ENCODE measurements around the gene MRPS15.

MRPS15 gene

GRCh38 chr1:36414384-36414783, 49.8 kb downstream of the MRPS15 start:
- no peak overlapping the region for H2BK5ac ChIP-seq (ENCODE audit: low read depth, low read length, poor library complexity, severe bottlenecking)
- no peak overlapping the region for H2BK12ac ChIP-seq (ENCODE audit: low read length in 2 of 2)
- H3K27ac ChIP-seq (ENCODE audit: low read length, poor library complexity, severe bottlenecking): no peak overlapping the region
- H3K36me3 ChIP-seq (ENCODE audit: control insufficient read depth in 1 of 2, insufficient read depth in 2 of 2, low read depth in 1 of 2, low read length in 2 of 2): peaks cover 16 to 25% of the 10 kb centered on the region in 2 experiments
- H3K79me1 ChIP-seq (replicated peaks; ENCODE audit: low read length, poor library complexity, severe bottlenecking): peaks cover 1% of the 10 kb centered on the region
- H3K27me3 ChIP-seq (ENCODE audit: control insufficient read depth in 1 of 2, insufficient read depth in 1 of 2, low read length in 2 of 2): no peaks in the 10 kb centered on the region
- H4K8ac ChIP-seq (ENCODE audit: low read length): no peak overlapping the region
- no peak overlapping the region for H3K23ac ChIP-seq (ENCODE audit: low read length in 2 of 2)
- H3K14ac ChIP-seq (ENCODE audit: low read length in 2 of 2): no peak overlapping the region
- no peak overlapping the region for H2AK5ac ChIP-seq (ENCODE audit: low read length, severe bottlenecking)
- H3K9me3 ChIP-seq (ENCODE audit: control insufficient read depth, low read length): no peaks in the 10 kb centered on the region
- H2BK120ac ChIP-seq (ENCODE audit: low read depth, low read length): no peak overlapping the region
- H3K4me1 ChIP-seq (ENCODE audit: control insufficient read depth, insufficient read depth, low read depth, low read length): peaks cover 4% of the 10 kb centered on the region
- no peak overlapping the region for H2BK15ac ChIP-seq (ENCODE audit: low read depth, poor library complexity, severe bottlenecking)
- no peak overlapping the region for H3K9ac ChIP-seq (ENCODE audit: low read length)
- no peak for DNase-seq
- no peak overlapping the region for H4K91ac ChIP-seq (ENCODE audit: low read length)
- WGBS: 91% methylated on average over 3 of the region's 4 CpGs
- H2AFZ ChIP-seq (ENCODE audit: low read depth, low read length): no peak overlapping the region
- H3K18ac ChIP-seq (ENCODE audit: low read depth in 1 of 2, low read length in 2 of 2): no peak overlapping the region
- H3K4me3 ChIP-seq (ENCODE audit: insufficient read depth in 1 of 2, low read depth in 1 of 2, low read length in 2 of 2): no peak overlapping the region
- H3K4ac ChIP-seq (ENCODE audit: low read depth in 1 of 2, low read length in 2 of 2): no peak overlapping the region
- H3K4me2 ChIP-seq (ENCODE audit: low read length, poor library complexity, severe bottlenecking): no peak overlapping the region

- no peak overlapping the region for H3K27ac ChIP-seq (ENCODE audit: low read length, poor library complexity, severe bottlenecking)
- H3K4me1 ChIP-seq (ENCODE audit: control insufficient read depth, insufficient read depth, low read depth, low read length): peaks cover 4% of the 10 kb centered on the region
- no peak overlapping the region for H2BK15ac ChIP-seq (ENCODE audit: low read depth, poor library complexity, severe bottlenecking)
- no peak overlapping the region for H3K4me2 ChIP-seq (ENCODE audit: low read length, poor library complexity, severe bottlenecking)
- H3K4ac ChIP-seq (ENCODE audit: low read depth in 1 of 2, low read length in 2 of 2): no peak overlapping the region
- H3K23ac ChIP-seq (ENCODE audit: low read length in 2 of 2): no peak overlapping the region
- peaks cover 1% of the 10 kb centered on the region for H3K79me1 ChIP-seq (replicated peaks; ENCODE audit: low read length, poor library complexity, severe bottlenecking)
- H2AK5ac ChIP-seq (ENCODE audit: low read length, severe bottlenecking): no peak overlapping the region
- H3K14ac ChIP-seq (ENCODE audit: low read length in 2 of 2): no peak overlapping the region
- no peak overlapping the region for H4K91ac ChIP-seq (ENCODE audit: low read length)
- peaks cover 17 to 26% of the 10 kb centered on the region in 2 experiments for H3K36me3 ChIP-seq (ENCODE audit: control insufficient read depth in 1 of 2, insufficient read depth in 2 of 2, low read depth in 1 of 2, low read length in 2 of 2)
- no peak overlapping the region for H4K8ac ChIP-seq (ENCODE audit: low read length)
- H3K4me3 ChIP-seq (ENCODE audit: insufficient read depth in 1 of 2, low read depth in 1 of 2, low read length in 2 of 2): no peak overlapping the region
- no peaks in the 10 kb centered on the region for H3K9me3 ChIP-seq (ENCODE audit: control insufficient read depth, low read length)
- H3K18ac ChIP-seq (ENCODE audit: low read depth in 1 of 2, low read length in 2 of 2): no peak overlapping the region
- no peaks in the 10 kb centered on the region for H3K27me3 ChIP-seq (ENCODE audit: control insufficient read depth in 1 of 2, insufficient read depth in 1 of 2, low read length in 2 of 2)
- DNase-seq: peak; percentile 61
- WGBS: 87% methylated on average over 11 of the region's 11 CpGs
- H2BK5ac ChIP-seq (ENCODE audit: low read depth, low read length, poor library complexity, severe bottlenecking): no peak overlapping the region
- no peak overlapping the region for H3K9ac ChIP-seq (ENCODE audit: low read length)
- no peak overlapping the region for H2AFZ ChIP-seq (ENCODE audit: low read depth, low read length)
- no peak overlapping the region for H2BK12ac ChIP-seq (ENCODE audit: low read length in 2 of 2)
- no peak overlapping the region for H2BK120ac ChIP-seq (ENCODE audit: low read depth, low read length)
These were observed 52.2 kb downstream of the MRPS15 start for GRCh38 chr1:36411674-36412648.

GRCh38 chr1:36408479-36408878, 55.7 kb downstream of the MRPS15 start:
- Histone ChIP-seq H2BK120ac (ENCODE audit: low read depth, low read length) (no peak overlapping the region), H2AK5ac (ENCODE audit: low read length, severe bottlenecking) (no peak overlapping the region), H3K27ac (ENCODE audit: low read length, poor library complexity, severe bottlenecking) (peak overlapping the region; percentile 25), H3K36me3 (ENCODE audit: control insufficient read depth in 1 of 2, insufficient read depth in 2 of 2, low read depth in 1 of 2, low read length in 2 of 2) (peaks cover 9 to 22% of the 10 kb centered on the region in 2 experiments), H3K27me3 (ENCODE audit: control insufficient read depth in 1 of 2, insufficient read depth in 1 of 2, low read length in 2 of 2) (no peaks in the 10 kb centered on the region), H2BK5ac (ENCODE audit: low read depth, low read length, poor library complexity, severe bottlenecking) (no peak overlapping the region), H3K79me1 (replicated peaks; ENCODE audit: low read length, poor library complexity, severe bottlenecking) (peaks cover 3% of the 10 kb centered on the region), H3K4me2 (ENCODE audit: low read length, poor library complexity, severe bottlenecking) (no peak overlapping the region), H3K9me3 (ENCODE audit: control insufficient read depth, low read length) (no peaks in the 10 kb centered on the region), H3K9ac (ENCODE audit: low read length) (no peak overlapping the region), H2AFZ (ENCODE audit: low read depth, low read length) (no peak overlapping the region), H3K4ac (ENCODE audit: low read depth in 1 of 2, low read length in 2 of 2) (no peak overlapping the region), H3K18ac (ENCODE audit: low read depth in 1 of 2, low read length in 2 of 2) (no peak overlapping the region), H3K14ac (ENCODE audit: low read length in 2 of 2) (no peak overlapping the region), H3K23ac (ENCODE audit: low read length in 2 of 2) (no peak overlapping the region), H4K8ac (ENCODE audit: low read length) (no peak overlapping the region), H3K4me3 (ENCODE audit: insufficient read depth in 1 of 2, low read depth in 1 of 2, low read length in 2 of 2) (no peak overlapping the region), H2BK15ac (ENCODE audit: low read depth, poor library complexity, severe bottlenecking) (no peak overlapping the region), H2BK12ac (ENCODE audit: low read length in 2 of 2) (no peak overlapping the region), H3K4me1 (ENCODE audit: control insufficient read depth, insufficient read depth, low read depth, low read length) (peaks cover 1% of the 10 kb centered on the region), H4K91ac (ENCODE audit: low read length) (no peak overlapping the region)
- WGBS: 21% methylated on average over 2 of the region's 2 CpGs
- peak; percentile 85 for DNase-seq

GRCh38 chr1:36406440-36406839, 57.7 kb downstream of the MRPS15 start:
- Histone ChIP-seq H3K79me1 (replicated peaks; ENCODE audit: low read length, poor library complexity, severe bottlenecking) (peaks cover 10% of the 10 kb centered on the region), H3K9ac (ENCODE audit: low read length) (no peak overlapping the region), H3K18ac (ENCODE audit: low read depth in 1 of 2, low read length in 2 of 2) (no peak overlapping the region), H3K4me2 (ENCODE audit: low read length, poor library complexity, severe bottlenecking) (no peak overlapping the region), H2BK120ac (ENCODE audit: low read depth, low read length) (no peak overlapping the region), H3K4me3 (ENCODE audit: insufficient read depth in 1 of 2, low read depth in 1 of 2, low read length in 2 of 2) (no peak overlapping the region), H3K4me1 (ENCODE audit: control insufficient read depth, insufficient read depth, low read depth, low read length) (peaks cover 7% of the 10 kb centered on the region), H2AK5ac (ENCODE audit: low read length, severe bottlenecking) (no peak overlapping the region), H2BK12ac (ENCODE audit: low read length in 2 of 2) (no peak overlapping the region), H2BK5ac (ENCODE audit: low read depth, low read length, poor library complexity, severe bottlenecking) (no peak overlapping the region), H3K27ac (ENCODE audit: low read length, poor library complexity, severe bottlenecking) (no peak overlapping the region), H2BK15ac (ENCODE audit: low read depth, poor library complexity, severe bottlenecking) (no peak overlapping the region), H3K23ac (ENCODE audit: low read length in 2 of 2) (no peak overlapping the region), H3K14ac (ENCODE audit: low read length in 2 of 2) (no peak overlapping the region), H3K9me3 (ENCODE audit: control insufficient read depth, low read length) (no peaks in the 10 kb centered on the region), H4K91ac (ENCODE audit: low read length) (no peak overlapping the region), H3K36me3 (ENCODE audit: control insufficient read depth in 1 of 2, insufficient read depth in 2 of 2, low read depth in 1 of 2, low read length in 2 of 2) (peaks cover 9 to 16% of the 10 kb centered on the region in 2 experiments), H4K8ac (ENCODE audit: low read length) (no peak overlapping the region), H3K27me3 (ENCODE audit: control insufficient read depth in 1 of 2, insufficient read depth in 1 of 2, low read length in 2 of 2) (no peaks in the 10 kb centered on the region), H3K4ac (ENCODE audit: low read depth in 1 of 2, low read length in 2 of 2) (no peak overlapping the region), H2AFZ (ENCODE audit: low read depth, low read length) (no peak overlapping the region)
- DNase-seq: no peak
- WGBS: 86% methylated on average over 1 of the region's 1 CpG
